ENCODE results near the gene CDC14A.
"Not testable (repeated sequence)": the region's sequence is repeated elsewhere in the genome, so short reads cannot be mapped to it uniquely, and the experiment has no call there.

Gene CDC14A, protein sequence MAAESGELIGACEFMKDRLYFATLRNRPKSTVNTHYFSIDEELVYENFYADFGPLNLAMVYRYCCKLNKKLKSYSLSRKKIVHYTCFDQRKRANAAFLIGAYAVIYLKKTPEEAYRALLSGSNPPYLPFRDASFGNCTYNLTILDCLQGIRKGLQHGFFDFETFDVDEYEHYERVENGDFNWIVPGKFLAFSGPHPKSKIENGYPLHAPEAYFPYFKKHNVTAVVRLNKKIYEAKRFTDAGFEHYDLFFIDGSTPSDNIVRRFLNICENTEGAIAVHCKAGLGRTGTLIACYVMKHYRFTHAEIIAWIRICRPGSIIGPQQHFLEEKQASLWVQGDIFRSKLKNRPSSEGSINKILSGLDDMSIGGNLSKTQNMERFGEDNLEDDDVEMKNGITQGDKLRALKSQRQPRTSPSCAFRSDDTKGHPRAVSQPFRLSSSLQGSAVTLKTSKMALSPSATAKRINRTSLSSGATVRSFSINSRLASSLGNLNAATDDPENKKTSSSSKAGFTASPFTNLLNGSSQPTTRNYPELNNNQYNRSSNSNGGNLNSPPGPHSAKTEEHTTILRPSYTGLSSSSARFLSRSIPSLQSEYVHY

GRCh38 chr1:100352267-100353070, at the start of gene CDC14A:
TSS of gene CDC14A (plus strand) at chr1:100352506. CDS start at chr1:100352955, 449 bp downstream.
- DNase-seq (ENCODE audit: low spot score), result peak; percentile 96

GRCh38 chr1:100302739-100303138, 49.6 kb upstream of the CDC14A start:
- no peak for DNase-seq (ENCODE audit: low spot score)

- DNase-seq (ENCODE audit: low spot score), result no peak
Observed at GRCh38 chr1:100304227-100304626, 48.1 kb upstream of the CDC14A start.

DNA sequence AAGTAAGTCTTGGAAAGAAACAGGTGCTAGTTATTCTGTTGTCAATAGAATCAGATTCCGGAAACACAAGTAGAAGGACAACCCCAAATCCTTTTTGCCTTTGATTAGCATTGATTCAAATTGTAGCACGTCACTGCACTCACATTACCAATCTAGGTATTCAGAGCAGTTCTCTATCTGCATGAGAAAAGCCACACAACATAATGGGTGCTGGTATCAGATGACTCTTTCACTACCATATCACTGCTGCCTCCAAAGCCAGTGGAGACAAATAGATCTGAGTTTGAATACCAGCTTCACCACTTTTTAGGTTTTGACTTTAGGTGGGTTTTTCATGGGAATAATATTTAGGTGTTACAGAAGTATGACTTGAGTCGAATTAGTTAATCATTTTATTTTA, 47.4 kb upstream of the CDC14A start:
- DNase-seq (ENCODE audit: low spot score), result no peak

DNA sequence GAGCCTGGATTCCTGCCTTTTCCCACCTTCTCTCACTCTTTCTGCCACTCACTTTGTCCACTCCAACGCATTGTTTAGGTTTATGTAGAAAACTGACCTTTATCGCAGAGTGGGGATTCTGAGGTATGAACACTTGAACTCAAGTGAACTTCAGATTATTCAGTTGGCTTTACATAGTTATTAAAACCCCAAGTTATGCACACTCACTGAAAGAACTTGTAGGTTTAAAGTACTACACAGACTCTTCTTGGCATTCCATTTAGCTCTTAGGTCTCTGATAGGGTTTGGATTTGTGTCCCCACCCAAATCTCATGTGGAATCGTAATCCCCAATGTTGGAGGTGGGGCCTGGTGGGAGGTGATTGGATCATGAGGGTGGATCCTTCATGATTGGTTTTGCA, 46.4 kb upstream of the CDC14A start:
- DNase-seq (ENCODE audit: low spot score), result no peak

GRCh38 chr1:100306735-100307313, 45.5 kb upstream of the CDC14A start:
- no peak for DNase-seq (ENCODE audit: low spot score)

GRCh38 chr1:100308777-100309176, 43.5 kb upstream of the CDC14A start:
- peak; percentile 48 for DNase-seq (ENCODE audit: low spot score)

DNA sequence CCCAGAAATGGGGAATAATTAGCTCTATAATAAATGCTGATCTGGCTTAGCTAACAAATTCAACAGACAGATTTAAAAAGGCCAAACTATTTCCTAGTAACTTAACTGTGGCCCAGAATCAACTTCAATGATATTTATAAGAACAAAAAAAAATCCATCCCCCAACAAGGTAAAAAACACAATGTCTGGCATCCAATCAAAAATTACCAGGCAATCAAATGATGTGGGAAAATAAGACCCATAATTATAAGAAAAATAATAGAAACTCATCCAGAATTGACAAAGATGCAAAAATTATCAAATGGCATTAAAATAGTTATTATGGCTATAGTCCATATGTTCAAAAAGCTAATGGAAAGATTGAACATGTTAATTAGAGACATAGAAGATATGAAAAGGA, 42.4 kb upstream of the CDC14A start:
- DNase-seq (ENCODE audit: low spot score), result no peak

DNA sequence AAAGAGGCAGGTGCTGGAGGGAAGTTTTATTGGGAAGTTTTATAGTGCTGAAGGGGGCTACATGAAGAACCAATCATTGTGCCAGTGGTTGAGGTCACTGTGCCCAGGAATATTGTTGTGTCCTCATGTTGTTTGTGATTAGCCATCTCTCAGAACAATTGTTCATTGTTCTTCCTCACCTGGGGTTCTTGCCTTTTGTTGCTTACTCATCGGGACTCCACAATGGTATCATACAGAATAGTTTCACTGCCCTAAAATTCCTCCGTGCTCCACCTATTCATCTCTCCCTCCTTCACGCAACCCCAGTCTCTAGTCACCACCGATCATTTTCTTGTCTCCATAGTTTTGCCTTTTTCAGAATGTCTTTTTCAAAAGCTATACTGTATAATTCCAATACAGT, 38.9 kb upstream of the CDC14A start:
- DNase-seq (ENCODE audit: low spot score), result no peak

DNA sequence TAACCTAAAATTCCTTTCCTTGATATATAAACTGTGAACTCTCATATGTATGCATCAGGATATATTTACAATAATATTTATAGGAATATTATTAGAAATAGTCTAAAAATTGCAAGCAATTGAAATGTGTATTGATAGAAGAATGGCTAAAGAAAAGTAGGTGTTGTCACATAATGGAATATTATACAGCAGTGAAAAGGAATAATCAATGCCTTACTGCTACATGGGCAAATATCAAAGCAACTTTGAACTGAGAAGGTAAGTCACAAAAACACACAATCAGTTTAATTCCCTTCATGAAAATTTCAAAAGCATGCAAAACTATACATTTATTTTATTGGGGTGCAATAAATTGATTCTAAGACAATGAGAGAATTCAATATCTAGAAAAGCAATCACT, 35.7 kb upstream of the CDC14A start:
- no peak for DNase-seq (ENCODE audit: low spot score)

DNA sequence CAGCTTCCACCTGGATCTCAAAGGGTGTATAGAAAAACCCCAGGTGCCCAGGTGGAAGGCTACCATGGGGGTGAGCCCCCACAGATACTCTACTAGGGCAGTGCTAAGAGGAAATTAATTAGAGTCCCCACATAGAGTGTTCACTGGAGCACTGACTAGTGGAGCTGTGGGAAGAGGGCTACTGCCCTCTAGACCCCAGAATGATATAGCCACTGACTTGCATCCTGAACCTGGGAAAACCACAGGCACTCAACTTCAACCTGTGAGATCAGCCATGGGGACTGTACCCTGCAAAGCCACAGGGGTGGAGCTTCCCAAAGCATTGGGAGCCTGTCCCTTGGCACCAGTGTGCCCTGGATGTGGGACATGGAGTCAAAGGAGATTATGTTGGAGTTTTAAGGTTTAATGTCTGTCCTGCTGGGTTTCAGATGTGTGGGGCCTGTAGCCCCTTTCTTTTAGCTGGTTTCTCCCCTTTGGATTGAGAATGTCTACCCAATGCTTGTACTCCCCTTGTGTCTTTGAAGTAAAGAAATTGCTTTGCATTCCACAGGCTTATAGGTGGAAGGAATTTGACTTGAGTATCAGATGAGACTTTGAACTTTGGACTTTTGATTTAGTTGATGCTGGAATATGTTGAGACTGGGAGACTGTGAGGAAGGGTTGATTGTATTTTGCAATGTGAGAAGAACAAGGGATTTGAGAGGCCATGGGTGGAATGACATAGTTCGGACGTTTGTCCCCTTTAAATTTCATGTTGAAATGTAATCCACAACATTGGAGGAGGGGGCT, 31.8 kb upstream of the CDC14A start:
- DNase-seq (ENCODE audit: low spot score), result no peak

DNA sequence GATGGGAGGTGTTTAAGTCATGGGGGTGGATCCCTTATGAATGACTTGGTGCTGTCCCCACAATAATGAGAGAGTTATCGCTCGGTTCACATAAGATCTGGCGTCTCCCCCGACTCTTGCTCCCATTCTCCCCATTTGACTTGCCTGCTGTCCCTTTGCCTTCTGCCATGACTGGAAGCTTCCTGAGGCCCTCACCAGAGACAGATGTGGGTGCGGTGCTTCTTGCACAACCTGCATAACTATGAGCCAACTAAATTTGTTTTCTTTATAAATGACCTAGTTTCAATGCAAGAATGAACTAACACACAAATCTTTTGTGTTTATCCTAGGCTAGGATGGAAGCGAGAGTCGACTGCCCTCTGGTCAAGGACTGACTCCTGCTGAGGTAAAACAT, 31.2 kb upstream of the CDC14A start:
- no peak for DNase-seq (ENCODE audit: low spot score)

DNA sequence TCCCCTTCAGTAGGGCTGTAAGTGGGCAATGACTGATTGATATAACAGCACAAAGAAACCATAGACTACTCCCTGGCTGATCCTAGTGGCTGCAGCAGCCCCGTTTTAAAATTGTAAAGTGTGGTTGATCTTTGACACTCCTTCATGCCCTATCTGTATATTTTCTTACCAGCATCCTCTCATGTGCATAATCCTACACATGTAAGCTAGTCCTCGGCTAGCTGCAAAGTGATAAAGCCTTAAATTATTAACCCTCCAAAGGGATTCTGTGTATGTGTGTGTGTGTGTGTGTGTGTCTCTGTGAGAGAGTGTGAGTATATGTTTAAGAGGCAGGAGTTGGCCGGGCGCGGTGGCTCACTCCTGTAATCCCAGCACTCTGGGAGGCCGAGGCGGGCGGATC, 30.8 kb upstream of the CDC14A start:
- DNase-seq (ENCODE audit: low spot score), result no peak

GRCh38 chr1:100322436-100323211, 29.7 kb upstream of the CDC14A start:
- peak; percentile 27 for DNase-seq (ENCODE audit: low spot score)

DNA sequence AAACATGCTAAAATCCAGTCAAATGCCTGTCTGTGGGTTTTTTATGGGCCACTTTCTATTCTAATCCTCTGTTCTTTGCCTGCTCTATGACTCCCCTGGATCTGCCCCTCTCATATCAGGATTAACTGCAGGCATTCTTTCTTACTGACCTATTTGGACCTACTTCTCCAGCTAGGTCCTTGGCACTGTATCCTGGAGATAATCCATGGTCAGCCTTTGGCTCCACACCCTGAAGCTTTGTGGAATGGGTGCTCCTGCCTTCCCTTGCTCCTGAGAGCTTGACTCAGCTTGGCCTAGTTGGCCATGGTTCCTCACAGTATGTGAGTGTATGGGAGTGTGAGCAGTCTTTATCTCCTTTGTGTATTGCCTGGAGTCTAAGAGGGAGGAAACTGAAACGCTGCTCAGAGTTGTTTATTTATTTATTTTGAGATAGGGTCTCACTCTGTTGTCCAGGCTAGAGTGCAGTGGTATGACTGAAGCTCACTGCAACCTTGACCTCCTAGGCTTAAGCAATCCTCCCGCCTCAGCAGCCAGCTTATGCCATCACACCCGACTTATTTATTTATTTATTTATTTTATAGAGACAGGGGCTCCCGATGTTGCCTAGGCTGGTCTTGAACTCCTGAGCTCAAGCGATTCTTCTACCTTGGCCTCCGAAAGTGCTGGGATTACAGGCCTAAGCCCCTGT, 28.7 kb upstream of the CDC14A start:
- no peak for DNase-seq (ENCODE audit: low spot score)

GRCh38 chr1:100325415-100326324, 26.6 kb upstream of the CDC14A start:
- no peak for DNase-seq (ENCODE audit: low spot score)

DNA sequence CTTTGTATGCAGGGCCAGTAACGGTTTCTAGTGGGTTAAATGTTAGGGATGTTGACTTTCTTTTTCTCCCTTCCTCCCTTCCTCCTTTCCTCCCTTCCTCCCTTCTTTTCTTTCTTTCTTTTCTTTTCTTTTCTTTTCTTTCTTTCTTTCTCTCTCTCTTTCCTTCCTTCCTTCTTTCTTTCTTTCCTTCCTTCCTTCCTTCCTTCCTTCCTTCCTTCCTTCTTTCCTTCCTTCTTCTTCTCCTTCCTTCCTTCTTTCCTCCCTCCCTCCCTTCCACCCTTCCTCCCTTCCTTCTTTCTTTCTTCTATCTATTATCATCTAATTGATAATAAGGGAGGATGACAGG, 26.0 kb upstream of the CDC14A start:
- DNase-seq (ENCODE audit: low spot score), result not testable (repeated sequence)

GRCh38 chr1:100328133-100328532, 24.2 kb upstream of the CDC14A start:
- DNase-seq (ENCODE audit: low spot score), result no peak

DNA sequence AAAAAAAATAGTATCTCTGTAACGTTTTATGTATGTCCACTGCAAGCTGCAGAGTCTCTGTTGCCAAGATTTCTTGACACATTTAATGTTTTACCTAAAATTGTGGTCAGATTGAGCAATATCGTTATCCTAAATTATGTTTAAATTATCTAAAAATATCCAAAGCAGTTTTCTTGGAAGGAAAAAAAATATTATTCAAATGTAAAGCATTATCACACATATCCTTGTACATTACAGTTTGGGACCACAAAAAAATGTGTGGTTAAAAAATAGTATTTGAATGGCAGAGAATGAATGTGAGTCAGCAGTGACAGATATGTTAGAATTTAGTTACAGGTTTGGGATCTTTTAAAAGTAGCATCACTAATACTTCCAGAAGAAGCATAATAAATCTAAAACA, 21.2 kb upstream of the CDC14A start:
- not testable (repeated sequence) for DNase-seq (ENCODE audit: low spot score)

Measured in AG08395 (cell line).